Measurements from ENCODE around the gene LRRC37A2.
"Not testable (repeated sequence)": the region's sequence is repeated elsewhere in the genome, so short reads cannot be mapped to it uniquely, and the experiment has no call there.

Gene LRRC37A2

DNA sequence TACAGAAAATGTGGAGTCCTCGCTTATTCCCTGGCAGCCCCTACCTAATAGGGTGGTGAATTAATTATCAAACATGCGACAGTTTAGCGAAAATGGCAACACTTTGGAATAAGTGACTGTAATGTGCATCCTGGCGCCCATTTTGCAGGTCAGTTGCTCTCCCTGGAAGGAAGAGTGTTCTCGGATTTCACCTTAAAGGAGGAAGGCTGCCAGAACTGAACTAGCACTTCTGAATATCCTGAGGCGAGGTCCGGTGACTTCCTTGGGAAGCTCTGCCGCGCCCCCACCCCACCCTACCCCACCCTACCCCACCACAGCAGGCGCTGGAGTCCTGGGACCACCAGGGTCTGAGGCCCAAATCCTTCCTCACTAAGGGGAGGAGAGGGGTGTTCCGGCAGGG, at the start of gene LRRC37A2:
Gene LRRC37A2 (plus strand): TSS at position 301 of the 400 bp plus-strand sequence. CDS start 245 bp downstream, outside the sequence.
- not testable (repeated sequence) for DNase-seq (ENCODE audit: low read depth)

GRCh38 chr17:46467618-46468017, 44.6 kb upstream of the LRRC37A2 start:
- not testable (repeated sequence) for DNase-seq (ENCODE audit: low read depth)

DNA sequence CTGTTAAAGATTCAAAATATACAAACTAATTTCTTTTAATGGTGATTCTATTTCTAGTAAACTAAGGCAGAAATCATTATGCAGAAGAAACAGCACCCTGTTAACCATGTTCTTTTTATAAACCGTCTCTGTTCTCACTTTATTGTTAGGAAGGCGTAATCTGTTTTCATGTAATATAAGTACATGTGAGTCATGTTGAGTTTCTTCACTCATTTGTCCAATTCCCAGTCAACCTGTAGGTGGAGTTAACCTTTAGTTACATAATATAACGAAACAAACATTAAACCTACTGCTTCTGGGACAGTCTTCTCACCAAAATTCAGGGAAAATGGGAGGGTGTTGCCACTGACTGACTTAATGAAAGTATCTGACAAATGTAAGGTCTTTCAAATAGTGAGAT, 37.8 kb upstream of the LRRC37A2 start:
- not testable (repeated sequence) for DNase-seq (ENCODE audit: low read depth)

DNA sequence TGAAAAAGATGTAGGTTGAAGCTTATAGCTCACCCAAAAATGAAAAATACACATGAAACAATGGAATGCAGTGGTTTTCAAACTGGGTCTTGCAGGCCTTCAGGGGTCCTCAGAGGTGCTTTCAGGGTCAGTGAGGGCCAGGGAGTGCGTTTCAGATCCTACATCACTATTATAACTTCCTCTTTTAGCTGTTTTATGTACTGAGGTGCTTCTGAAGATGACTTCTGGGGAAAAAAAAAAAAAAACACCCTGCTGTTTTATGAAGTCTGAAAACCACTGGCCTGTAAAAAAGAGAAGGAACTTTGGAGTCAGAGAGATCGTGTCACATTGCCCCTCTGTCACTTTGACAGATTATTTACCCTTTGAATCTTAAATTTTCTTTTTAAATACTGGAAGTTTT, 36.7 kb upstream of the LRRC37A2 start:
- DNase-seq (ENCODE audit: low read depth) = not testable (repeated sequence)

GRCh38 chr17:46478823-46479222, 33.4 kb upstream of the LRRC37A2 start:
- DNase-seq (ENCODE audit: low read depth) = not testable (repeated sequence)

- DNase-seq (ENCODE audit: low read depth) = not testable (repeated sequence)
Measured at GRCh38 chr17:46481310-46481709, 31.0 kb upstream of the LRRC37A2 start.

DNA sequence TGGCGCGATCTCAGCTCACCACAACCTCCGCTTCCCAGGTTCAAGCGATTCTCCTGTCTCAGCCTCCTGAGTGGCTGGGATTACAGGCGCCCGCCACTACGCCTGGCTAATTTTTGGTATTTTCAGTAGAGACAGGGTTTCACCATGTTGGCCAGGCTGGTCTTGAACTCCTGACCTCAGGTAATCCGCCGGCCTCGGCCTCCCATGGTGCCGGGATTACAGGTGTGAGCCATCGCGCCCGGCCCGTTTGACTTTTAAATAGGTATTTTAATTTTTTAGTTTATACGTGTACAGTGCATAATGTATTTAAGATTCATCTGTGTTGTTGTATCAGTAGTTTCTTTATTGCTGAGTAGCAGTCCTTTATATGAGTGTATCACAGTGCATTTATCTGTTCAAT, 20.2 kb upstream of the LRRC37A2 start:
- not testable (repeated sequence) for DNase-seq (ENCODE audit: low read depth)

DNA sequence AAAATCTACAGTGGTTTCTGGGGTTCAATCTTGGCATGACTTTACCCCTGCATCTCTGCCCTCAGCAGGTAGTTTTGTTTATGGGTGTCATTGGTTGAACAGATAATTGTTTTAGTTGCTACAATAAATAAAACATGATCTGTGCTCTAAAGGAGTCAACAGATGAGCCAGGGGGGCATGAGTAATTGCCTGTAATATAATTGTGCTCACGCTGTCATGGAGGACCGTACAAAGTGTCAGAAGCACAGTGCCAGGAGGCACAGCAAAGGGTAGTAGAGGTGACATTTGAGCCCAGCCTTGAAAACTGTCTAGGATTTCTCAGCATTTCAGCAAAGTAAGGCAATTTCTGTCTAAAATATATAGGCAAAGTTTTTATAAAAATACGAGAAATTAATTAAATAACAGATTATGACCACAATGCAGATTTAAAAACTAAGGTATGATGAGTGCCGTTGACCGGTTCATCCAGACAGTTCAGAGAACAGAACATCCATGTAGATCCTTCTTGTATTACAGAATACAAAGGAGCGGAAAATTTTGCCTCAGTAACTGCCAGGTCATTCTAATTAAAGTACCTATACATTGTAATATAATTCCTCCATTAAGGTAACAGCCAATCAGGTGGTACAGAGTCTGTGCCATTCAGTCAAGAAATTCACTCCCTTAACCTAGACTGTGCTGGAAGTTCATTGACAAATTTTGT, 12.7 kb upstream of the LRRC37A2 start:
- DNase-seq (ENCODE audit: low read depth) = not testable (repeated sequence)

DNA sequence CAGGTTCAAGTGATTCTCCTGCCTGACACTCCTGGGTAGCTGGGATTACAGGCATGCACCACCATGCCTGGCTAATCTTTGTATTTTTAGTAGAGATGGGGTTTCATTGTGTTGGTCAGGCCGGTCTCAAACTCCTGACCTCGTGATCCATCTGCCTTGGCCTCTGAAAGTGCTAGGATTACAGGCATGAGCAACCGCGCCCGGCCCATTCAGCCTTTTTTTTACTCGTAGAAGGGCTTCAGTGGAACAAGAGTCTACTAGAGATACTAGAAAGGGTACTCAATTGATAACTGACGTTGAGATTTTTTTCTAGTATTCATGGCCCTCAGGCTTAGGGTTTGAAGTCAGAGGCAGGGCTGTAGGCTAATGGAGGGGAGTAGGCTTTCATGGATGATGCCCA, 6.4 kb upstream of the LRRC37A2 start:
- DNase-seq (ENCODE audit: low read depth) = not testable (repeated sequence)

- not testable (repeated sequence) for DNase-seq (ENCODE audit: low read depth)
Measured at GRCh38 chr17:46534716-46535115, 22.4 kb downstream of the LRRC37A2 start.

DNA sequence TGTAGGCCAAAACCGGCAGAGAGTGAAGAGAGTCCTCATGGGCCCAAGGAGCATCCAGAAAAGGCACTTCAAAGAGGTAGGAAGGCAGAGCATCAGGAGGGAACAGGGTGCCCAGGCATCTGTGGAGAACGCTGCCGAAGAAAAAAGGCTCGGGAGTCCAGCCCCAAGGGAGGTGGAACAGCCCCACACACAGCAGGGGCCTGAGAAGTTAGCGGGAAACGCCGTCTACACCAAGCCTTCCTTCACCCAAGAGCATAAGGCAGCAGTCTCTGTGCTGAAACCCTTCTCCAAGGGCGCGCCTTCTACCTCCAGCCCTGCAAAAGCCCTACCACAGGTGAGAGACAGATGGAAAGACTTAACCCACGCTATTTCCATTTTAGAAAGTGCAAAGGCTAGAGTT, 36.3 kb downstream of the LRRC37A2 start:
- not testable (repeated sequence) for DNase-seq (ENCODE audit: low read depth)

GRCh38 chr17:46559155-46559554, 46.9 kb downstream of the LRRC37A2 start:
- DNase-seq (ENCODE audit: low read depth) = not testable (repeated sequence)

- not testable (repeated sequence) for DNase-seq (ENCODE audit: low read depth)
Measured at GRCh38 chr17:46560048-46560447, 47.8 kb downstream of the LRRC37A2 start.

DNA sequence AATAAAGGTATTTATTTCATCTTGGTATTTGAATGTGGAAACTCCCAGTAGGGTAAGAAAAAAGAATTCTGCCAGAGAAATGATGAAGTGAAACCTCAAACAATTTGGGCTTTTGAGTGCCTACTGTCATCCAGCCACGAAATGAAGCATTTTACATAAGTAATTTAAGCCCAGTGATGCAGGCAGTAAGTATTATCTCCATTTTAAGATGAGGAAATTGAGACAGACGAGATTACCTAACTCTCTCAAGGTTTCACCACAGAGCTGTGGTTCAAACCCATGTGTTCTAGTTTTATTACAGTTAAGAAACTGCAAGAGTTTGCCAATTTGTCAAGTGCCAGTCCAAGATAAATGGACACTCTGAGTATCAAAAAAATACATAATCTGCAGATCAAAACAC, 54.0 kb downstream of the LRRC37A2 start:
- DNase-seq (ENCODE audit: low read depth) = not testable (repeated sequence)

- not testable (repeated sequence) for DNase-seq (ENCODE audit: low read depth)
Measured at GRCh38 chr17:46566980-46567379, 54.7 kb downstream of the LRRC37A2 start.

DNA sequence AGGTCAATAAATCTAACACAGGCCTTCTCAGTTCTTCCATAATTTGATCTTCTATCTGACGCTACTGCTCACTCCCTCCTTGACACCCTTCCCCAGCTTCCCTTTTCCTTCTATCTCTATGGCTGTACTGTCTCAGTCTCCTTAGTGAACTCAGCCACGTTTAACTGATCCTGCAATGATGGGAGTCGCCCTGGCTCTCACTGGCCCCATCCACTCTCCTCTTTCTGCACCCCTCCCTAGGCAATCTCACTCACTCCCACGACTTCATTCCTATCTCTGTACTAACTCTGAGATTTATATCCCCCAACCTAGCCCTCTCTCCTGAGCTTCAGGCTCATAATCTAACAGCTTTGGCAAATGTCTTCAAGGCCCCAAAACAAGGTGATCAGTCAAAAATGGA, 59.5 kb downstream of the LRRC37A2 start:
- not testable (repeated sequence) for DNase-seq (ENCODE audit: low read depth)

DNA sequence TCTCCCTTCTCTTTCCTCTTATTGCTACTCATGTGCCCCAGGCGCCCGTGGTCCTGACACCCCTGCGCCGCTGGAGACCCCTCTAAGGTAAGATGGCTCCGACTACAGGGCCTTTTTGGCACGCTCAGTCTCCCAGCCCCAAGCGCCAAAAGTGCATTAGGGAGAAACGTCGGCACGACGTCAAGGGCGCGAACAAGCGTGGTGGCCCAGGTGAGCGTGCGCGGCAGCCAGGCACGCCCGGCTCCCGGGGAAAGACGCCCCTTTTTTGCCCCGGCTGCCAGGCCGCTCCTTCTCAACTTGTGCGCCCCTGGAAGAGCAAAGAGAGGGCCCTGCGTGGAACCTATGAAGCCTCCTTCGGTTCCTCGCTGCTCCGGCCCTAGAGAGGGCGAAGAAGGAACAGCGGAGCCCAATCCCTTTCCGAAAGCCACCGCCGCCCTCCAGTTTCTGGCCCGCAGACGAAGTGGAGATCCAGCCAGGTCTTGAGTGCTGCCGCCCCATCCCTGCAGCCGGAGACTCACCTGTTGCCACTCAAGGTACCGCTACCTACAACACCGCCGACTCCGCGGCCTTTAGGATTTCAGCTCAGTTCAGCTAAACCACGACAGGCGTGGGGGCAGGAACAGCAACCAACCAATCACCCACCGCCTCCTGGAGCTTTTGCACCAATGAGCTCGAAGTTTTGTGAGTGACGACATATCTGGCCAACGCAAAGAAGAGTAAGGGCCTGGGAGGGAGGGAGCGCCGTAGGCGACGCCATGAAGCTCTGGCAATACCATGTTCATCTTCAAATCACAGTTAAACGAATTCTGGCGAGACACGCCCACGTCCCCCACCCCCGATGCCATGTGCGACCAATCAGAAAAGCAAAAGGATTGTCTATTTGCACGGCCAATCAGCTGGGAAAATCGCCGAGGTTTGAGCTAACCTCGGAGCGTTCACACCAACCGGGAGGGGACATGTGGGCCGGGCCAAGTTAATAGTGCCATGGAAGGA, 67.1 kb downstream of the LRRC37A2 start, which contains the start of gene ARL17A:
Gene ARL17A (minus strand): TSS at position 609 of the 993 bp plus-strand sequence. CDS start 3,369 bp downstream, outside the sequence.
- not testable (repeated sequence) for DNase-seq (ENCODE audit: low read depth)

DNA sequence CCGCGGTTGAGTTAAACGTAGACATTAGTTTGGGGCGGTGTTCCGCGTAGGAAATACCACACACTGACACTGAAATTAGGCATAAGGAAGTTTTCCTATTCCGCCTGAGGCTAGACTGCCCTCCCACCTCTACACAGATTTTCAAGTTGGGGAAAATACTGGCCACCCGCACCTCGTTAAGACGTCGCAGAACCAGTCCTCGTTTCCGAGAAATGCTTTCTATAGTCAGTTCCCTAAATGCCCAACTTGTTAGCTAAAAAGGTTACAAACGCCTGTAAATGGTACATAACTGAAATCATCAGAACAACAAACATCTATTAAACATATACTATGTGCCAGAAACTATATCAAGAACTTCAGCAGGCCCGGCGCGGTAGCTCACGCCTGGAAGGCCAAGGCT, 67.8 kb downstream of the LRRC37A2 start:
- not testable (repeated sequence) for DNase-seq (ENCODE audit: low read depth)

GRCh38 chr17:46585444-46585843, 73.2 kb downstream of the LRRC37A2 start:
- not testable (repeated sequence) for DNase-seq (ENCODE audit: low read depth)

GRCh38 chr17:46590157-46591146, 78.2 kb downstream of the LRRC37A2 start, which contains the start of gene NSF:
Gene NSF (plus strand): TSS chr17:46590669. CDS start chr17:46590776, 107 bp downstream.
- not testable (repeated sequence) for DNase-seq (ENCODE audit: low read depth)

DNA sequence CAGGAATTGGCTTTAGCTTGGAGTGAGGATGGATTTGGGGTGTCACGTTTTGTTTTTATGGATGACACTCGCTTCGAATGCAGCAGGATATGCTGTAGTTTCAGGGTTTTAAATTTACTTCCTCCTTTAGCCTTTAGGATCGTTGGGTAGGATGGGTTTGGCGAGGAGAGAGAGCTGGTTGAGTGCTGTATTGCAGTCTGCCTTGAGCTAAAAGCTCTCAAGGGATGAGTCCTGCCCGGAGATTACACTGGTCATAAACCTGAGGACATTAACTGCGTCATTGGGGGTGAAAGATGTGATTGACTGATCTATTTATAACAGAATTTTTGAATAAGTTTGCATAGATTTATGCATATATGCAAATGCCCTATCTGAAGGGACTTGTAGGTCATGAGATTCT, 79.1 kb downstream of the LRRC37A2 start:
- not testable (repeated sequence) for DNase-seq (ENCODE audit: low read depth)

Data from ELR (cell line).